Activated CD8-positive, alpha-beta memory T cell treated with anti-CD3 and anti-CD28 coated beads, Interleukin-2, amount 50 U/mL, for 1 hour (primary cell): ENCODE measurements around the gene FRAS1.
"Not testable (repeated sequence)": the region's sequence is repeated elsewhere in the genome, so short reads cannot be mapped to it uniquely, and the experiment has no call there.

ENCODE experiments used
- DNase-seq: peaks from one replicate; pipeline ENCODE4 v3.0.0-alpha.2; 2020; ENCODE audit errors: extremely low read depth

Gene FRAS1

DNA sequence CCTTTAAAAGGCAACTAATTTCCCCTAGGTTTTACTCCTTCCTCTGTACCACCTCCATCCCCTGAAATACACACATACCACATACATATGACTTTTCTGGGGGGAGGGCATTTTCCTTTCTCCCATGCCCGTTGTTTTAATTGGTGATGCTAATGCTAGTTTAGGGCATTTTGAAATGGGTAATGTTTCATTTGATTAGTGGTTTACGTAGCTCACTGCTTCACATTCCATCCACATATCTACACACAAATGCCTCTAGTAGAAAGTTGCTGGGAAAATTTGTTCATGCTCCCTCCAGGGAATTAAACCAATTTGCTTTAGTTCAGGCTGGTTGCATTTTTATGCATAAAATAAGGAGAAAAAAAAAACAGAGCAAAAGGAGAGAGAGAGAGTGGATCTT is 231.2 kb downstream of the FRAS1 start:
- DNase-seq, result no peak

- DNase-seq, result no peak
These were observed 234.2 kb downstream of the FRAS1 start for GRCh38 chr4:78291277-78291676.

DNA sequence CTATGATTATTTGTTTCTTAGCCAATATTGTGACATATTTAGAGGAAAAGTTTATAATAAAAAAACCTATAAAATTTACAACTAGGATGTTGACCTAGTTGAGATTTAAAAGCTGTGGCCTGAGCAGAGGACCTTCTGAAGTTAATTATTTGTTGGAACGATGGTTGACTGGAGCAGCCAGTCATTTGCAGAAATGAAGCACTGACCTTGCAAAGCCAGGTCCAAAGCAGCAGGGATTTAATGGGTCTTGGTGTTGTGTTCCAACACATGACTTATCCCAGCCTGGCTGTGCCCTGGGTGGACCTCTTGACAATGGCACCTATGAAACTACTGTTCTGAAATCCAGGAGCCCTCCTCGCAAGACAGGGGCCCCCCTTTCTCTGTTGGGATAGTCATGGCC is 235.2 kb downstream of the FRAS1 start:
- DNase-seq, result no peak

DNA sequence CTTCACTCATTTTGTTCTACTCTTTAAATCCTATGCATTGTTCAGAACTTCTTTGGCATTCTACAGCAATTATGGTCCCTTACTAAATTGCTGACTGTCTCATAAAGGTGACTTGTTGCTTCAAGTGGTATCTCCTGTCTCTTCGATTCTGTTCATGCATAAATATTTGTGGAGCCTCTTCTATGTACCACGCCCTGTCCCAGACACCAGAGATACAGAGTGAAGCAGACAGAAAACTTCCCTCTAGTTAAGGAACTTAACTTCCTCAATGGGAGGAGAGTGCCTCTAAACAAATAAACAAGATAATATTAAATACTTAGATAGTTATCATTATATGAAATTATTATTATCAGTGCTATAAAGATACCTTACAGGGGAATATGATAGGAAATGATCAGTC is 235.7 kb downstream of the FRAS1 start:
- DNase-seq, result no peak

DNA sequence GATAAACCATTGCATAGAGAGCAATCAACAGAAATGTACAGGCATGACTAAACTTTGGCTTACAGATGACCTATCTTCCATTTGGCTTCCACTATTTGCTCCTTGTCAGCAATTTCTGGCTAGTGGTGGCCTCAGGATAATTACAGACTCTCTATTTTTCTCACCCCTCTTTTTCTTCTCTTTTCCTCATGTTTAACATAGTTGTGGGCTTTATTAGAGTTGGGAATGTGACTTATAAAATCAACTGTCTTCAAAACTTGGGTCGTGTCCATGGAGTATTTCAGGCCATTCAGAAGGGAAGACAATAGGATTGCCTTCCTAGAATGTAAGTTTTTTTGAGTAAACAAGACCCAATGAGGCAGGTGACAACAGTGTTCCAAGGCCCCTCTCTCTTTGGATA is 236.2 kb downstream of the FRAS1 start:
- DNase-seq, result no peak

GRCh38 chr4:78293821-78294301 is 236.7 kb downstream of the FRAS1 start:
- DNase-seq, result no peak

DNA sequence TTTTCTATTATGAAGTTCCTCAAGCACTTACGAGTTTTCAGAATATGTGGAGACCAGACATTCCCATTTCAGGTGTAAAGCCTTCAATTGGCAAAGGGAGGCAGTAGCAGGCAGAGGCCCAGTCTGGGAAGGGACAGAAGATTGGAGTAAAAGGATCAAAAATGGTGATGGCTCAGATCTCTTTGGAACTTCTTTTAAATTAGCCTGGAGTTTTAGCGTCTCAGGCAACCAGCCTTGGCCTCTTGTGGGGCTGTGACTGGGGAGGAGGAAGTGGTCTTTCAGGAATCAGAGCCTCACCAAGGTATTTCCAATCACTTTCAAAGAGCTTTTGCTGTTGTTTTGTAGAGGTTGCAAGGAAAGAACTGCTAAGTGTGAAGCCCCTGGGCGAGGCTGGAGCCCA is 239.1 kb downstream of the FRAS1 start:
- no peak for DNase-seq

DNA sequence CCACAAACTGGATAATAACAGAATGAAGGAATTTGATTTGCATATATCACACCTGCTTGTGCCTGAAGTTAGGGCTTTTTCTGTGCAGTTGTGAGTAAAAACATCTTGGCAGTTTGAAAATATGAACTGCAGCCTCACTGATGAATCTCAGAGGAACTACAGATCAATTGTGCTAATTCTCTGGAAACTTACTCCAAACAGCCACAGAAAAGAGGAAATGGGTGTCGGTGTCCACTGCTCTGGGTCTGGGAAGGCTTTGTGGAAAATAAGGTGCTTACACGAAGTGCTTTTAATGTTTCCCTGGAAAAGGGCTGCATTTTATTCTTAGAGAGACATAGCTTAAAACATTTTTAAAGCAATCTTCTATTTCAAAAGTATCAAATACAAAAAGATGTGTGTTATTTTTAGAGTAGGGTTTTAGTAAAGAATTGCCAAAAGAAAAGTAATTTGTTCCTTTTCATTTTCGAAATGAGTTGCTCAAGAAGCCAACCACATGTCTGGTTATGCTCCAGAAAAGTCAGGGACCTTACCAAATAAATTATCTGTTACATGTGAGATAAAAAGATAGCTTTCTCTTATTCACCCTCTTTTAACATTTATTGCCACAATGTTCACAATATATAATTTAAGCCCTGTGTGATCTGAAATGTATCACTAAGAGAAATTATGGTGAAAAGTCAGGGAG is 240.1 kb downstream of the FRAS1 start:
- DNase-seq, result no peak

GRCh38 chr4:78298618-78299017 is 241.5 kb downstream of the FRAS1 start:
- DNase-seq, result no peak

DNA sequence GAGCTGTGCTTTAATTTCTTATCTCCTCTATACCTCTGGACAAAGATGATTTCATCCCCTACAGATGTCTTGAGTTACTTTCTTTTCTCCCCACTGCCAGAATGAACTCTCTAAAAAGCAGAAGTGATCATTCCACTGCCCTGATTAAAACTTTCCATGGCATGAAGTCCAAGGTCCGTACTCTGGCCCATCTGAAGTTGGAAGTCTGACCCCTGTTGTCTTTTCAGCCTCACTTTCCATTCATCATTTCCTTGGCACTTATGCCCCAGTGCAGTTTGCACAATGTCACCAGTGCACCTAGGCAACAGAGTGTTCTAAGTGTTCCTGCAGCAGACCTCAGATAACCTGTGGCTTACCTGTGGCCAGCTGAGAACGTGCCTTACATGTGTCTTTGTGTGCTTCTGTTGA is 242.4 kb downstream of the FRAS1 start:
- no peak for DNase-seq

DNA sequence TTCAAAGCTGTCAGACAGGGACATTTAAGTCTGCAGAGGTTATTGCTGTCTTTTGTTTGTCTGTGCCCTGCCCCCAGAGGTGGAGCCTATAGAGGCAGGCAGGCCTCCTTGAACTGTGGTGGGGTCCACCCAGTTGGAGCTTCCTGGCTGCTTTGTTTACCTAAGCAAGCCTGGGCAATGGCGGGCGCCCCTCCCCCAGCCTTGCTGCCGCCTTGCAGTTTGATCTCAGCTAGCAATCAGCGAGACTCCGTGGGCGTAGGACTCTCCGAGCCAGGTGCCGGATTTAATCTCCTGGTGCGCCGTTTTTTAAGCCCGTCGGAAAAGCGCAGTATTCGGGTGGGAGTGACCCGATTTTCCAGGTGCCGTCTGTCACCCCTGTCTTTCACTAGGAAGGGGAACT is 250.1 kb downstream of the FRAS1 start:
- DNase-seq, result not testable (repeated sequence)

- DNase-seq, result no peak
These were observed 251.4 kb downstream of the FRAS1 start for GRCh38 chr4:78308517-78308916.

GRCh38 chr4:78309352-78309751 is 252.2 kb downstream of the FRAS1 start:
- no peak for DNase-seq

- DNase-seq, result no peak
These were observed 253.1 kb downstream of the FRAS1 start for GRCh38 chr4:78310007-78310739.

- DNase-seq, result no peak
These were observed 253.6 kb downstream of the FRAS1 start for GRCh38 chr4:78310740-78311115.

DNA sequence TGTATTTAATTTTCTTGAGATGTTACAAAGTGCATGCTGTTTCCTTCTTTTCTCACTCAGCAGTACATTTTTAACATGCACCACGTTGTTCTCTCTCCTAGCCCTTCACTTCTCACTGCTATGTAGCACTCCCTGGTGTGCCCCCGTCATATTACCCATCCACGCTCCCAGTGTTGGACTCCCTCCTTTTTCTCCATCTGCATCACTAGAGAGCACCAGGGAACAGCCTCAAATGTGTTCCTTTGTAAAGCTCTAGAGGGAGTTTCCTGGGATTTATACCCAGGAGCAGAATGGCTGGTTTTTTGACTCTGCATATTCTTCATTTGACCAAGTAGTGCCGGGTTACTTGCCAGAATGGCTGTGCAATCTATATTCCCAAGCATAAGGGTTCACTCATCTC is 254.2 kb downstream of the FRAS1 start:
- no peak for DNase-seq

DNA sequence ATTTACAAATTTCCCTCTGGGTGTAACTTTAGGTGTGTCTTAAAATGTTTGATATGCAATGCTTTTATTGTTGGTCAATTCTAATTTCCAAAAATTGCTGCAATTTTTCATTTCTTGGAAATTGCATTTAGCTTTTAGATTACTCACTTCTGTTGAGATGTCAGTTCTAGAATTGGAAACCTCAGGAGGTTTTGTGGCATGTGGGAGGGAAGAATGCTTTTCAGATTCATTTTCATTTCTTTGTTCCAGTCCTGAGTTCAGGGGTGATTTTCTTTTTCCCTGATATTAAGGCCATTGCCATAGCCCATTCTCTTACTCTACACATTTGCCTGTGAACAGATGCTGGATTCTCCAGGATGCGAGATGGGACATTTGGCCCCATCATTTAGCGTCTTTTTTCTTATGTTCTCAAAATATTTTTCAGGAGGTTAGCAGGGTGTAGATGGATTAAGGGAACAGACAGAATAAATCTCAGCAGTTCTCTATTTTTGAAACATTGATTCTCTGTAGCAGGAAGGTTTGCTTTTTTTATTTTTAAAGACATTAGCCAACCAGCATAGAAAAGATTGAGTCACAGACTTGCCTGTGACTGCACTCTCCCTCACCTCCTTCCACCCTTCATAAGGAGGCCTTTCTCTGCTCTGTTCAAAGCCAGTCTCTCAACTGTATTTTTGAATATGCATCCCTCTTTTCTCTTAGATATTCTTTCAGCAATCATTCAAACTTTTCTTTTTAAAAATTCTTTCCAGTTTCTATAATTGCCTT is 256.0 kb downstream of the FRAS1 start:
- DNase-seq, result no peak

GRCh38 chr4:78313754-78314120 is 256.6 kb downstream of the FRAS1 start:
- no peak for DNase-seq

DNA sequence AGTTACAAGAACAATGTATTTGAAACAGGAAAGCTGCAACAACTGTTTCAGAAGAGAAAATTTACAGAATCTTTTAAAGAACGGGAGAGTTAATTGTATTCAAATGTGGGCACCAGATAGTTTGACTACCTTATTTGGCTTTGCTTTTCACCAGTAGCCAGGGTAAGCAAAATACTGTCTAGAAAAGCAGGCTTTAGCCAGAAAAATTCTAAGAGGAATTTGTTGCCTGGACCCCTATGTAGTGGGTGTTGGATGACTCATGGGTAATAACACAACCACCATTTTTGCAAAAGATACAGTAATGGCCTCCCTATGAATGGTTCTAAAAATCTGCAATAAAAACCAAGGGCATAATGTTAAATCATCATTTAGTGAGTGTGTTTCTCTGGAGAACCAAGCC is 261.0 kb downstream of the FRAS1 start:
- DNase-seq, result no peak

DNA sequence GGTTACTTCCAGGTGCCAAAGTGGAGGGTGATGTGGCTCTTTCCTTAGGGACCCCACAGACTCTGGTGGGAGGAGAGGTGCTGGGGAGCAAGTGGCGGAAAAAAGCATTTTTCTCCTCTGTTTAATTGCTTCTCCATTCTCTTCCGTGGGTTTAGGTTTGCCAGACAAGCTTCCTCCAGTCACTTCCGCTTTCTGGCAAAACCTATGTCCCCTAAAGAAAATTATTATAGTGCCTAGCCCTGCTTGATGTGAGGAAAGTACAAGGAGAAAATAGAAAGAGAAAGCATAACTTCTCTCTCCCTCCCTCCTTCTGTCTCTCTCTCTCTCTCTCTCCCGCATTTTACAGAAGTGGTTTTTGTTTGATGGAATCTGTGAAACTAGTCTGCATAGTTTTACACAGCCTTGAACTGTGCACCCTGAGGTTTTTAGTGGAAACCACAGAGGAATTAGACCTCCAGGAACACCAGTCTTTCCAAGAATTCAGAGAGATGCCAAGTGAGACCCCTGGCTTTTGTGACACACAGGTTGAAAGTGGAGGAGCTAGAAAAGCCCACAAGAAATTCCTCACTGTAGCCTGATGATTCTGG is 263.3 kb downstream of the FRAS1 start:
- no peak for DNase-seq

DNA sequence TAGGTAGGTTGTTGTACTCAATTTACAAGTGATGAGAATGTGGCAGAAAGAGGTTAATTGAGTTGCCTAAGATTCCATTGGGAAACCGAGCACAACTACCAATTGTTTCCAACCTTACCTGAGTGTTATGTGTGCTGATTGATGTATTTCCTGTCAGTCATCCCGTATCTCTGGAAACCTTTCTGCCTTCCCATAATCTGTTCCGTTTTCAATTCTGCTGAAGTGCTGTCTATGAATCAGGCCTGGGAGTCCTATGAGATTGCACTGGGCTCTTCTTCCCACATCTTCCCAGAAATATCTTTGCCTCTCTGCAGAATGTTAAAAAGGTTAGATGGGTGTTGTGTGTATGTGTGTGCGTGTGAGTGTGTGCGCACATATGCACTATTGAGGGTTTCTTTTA is 264.9 kb downstream of the FRAS1 start:
- DNase-seq, result no peak

- no peak for DNase-seq
These were observed 266.3 kb downstream of the FRAS1 start for GRCh38 chr4:78323439-78323838.
